HL-60 (cell line): ENCODE data around the gene SORT1.

Source experiments
- POLR2AphosphoS5 ChIP-seq: IDR thresholded peaks from 2 replicates; pipeline ENCODE4 v1.6.1; 2012; ENCODE audit warnings: low read depth
- REST ChIP-seq: IDR thresholded peaks from 2 replicates; pipeline ENCODE4 v1.6.1; 2012; ENCODE audit warnings: low read depth; ENCODE audit not compliant: insufficient replicate concordance
- SPI1 ChIP-seq: IDR thresholded peaks from 2 replicates; pipeline ENCODE4 v1.6.1; 2012; ENCODE audit warnings: low read depth, mild to moderate bottlenecking, borderline replicate concordance
- TF ChIP-seq, protein P1 (sequence below): IDR thresholded peaks from one replicate; pipeline ENCODE4 v1.5.1; 2011; ENCODE audit warnings: low read length, control low read depth, inconsistent platforms; ENCODE audit not compliant: insufficient read depth

- TF ChIP-seq POLR2AphosphoS5 (no peak), REST (no peak), SPI1 (no peak)
- TF ChIP-seq, protein P1, sequence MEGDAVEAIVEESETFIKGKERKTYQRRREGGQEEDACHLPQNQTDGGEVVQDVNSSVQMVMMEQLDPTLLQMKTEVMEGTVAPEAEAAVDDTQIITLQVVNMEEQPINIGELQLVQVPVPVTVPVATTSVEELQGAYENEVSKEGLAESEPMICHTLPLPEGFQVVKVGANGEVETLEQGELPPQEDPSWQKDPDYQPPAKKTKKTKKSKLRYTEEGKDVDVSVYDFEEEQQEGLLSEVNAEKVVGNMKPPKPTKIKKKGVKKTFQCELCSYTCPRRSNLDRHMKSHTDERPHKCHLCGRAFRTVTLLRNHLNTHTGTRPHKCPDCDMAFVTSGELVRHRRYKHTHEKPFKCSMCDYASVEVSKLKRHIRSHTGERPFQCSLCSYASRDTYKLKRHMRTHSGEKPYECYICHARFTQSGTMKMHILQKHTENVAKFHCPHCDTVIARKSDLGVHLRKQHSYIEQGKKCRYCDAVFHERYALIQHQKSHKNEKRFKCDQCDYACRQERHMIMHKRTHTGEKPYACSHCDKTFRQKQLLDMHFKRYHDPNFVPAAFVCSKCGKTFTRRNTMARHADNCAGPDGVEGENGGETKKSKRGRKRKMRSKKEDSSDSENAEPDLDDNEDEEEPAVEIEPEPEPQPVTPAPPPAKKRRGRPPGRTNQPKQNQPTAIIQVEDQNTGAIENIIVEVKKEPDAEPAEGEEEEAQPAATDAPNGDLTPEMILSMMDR, result no peak
Observed at GRCh38 chr1:109350655-109351054, 47.1 kb downstream of the SORT1 start.
